SK-N-SH (cell line): Measurements from ENCODE around the gene XXYLT1.

Source experiments
- CHD2 ChIP-seq: fragments of 150-350 bp; IDR thresholded peaks from 2 replicates; pipeline ENCODE4 v1.6.1; 2018; ENCODE audit warnings: low read length; ENCODE audit not compliant: partially characterized antibody
- CTCF ChIP-seq: fragments of 200-600 bp; sonication (generic); IDR thresholded peaks from 2 replicates; pipeline ENCODE4 v1.6.1; 2017; ENCODE audit warnings: antibody characterized with exemption, mild to moderate bottlenecking, moderate library complexity
- FOXM1 ChIP-seq: IDR thresholded peaks from 2 replicates; pipeline ENCODE4 v1.4.0; 2012; ENCODE audit warnings: low read depth, mild to moderate bottlenecking
- NRF1 ChIP-seq: IDR thresholded peaks from 2 replicates; pipeline ENCODE4 v1.6.1; 2012; ENCODE audit warnings: low read depth, mild to moderate bottlenecking, low read length
- POLR2AphosphoS5 ChIP-seq: IDR thresholded peaks from 2 replicates; pipeline ENCODE4 v1.6.1; 2012; ENCODE audit warnings: low read depth, low read length
- TCF12 ChIP-seq: IDR thresholded peaks from 2 replicates; pipeline ENCODE4 v1.4.0; 2012
- YY1 ChIP-seq: IDR thresholded peaks from 2 replicates; pipeline ENCODE4 v1.4.0; 2012; ENCODE audit warnings: low read depth, mild to moderate bottlenecking

GRCh38 chr3:195096484-195097330, 174.3 kb downstream of the XXYLT1 start:
- TF ChIP-seq CTCF (no peak), CHD2 (no peak), NRF1 (no peak), TCF12 (no peak), FOXM1 (no peak), POLR2AphosphoS5 (no peak), YY1 (no peak)
